Motor neuron (in vitro differentiated cells): ENCODE results near the gene UBE3C. TPM values are rescaled to one million over a fixed set of nuclear protein-coding genes. Genes with fewer than 3 reads are reported as not detected.

Source experiments
- ATAC-seq, 8 experiments: fragments of 200-7000 bp; cut with Tn5 transposase; replicated peaks in 6 of 8; 2 replicates each; pipeline ENCODE4 v1.8.0; 2021; ENCODE audit warnings: mild to moderate bottlenecking in 8 of 8, moderate library complexity in 8 of 8
- H3K27ac ChIP-seq, 2 donors: fragments of 250-450 bp; sonication (Bioruptor Pico); 2 replicates each; pipeline ENCODE4 v1.9.0; 2021; ENCODE audit warnings: antibody characterized with exemption in 2 of 2, mild to moderate bottlenecking in 2 of 2, moderate library complexity in 1 of 2
- H3K4me1 ChIP-seq, 2 donors: fragments of 250-450 bp; sonication (Bioruptor Pico); replicated peaks in 1 of 2; 2 replicates each; pipeline ENCODE4 v1.6.1; 2021; ENCODE audit warnings: antibody characterized with exemption in 2 of 2, mild to moderate bottlenecking in 2 of 2, moderate library complexity in 1 of 2
- H3K4me3 ChIP-seq, 5 donors: fragments of 250-450 bp; sonication (Bioruptor Pico); 2 replicates each; pipeline ENCODE4 v1.9.0; 2021; ENCODE audit warnings: antibody characterized with exemption in 5 of 5, mild to moderate bottlenecking in 5 of 5, moderate library complexity in 4 of 5
- WGBS, 10 experiments: fragments of 450-650 bp; shearing (Covaris generic); methylation state at CpG; one replicate each; pipeline ENCODE4 v1.0.0; 2022; 5-methylcytosine and 5-hydroxymethylcytosine counted together
- in situ Hi-C, 9 experiments: fragments of 400-800 bp; cut with MboI; loops; one replicate each; pipeline ENCODE4 v1.15.0; 2021; ENCODE audit warnings: low sequenced_read_pairs in 9 of 9, low pct_unique_long_range_greater_than_20kb in 2 of 9; ENCODE audit not compliant: unreplicated experiment in 9 of 9
- total RNA-seq, 8 experiments: library from RNA; unstranded; fragments of 300-600 nt; gene quantifications; 2 replicates each; pipeline versions ENCODE4 v1.2.3 to v1.2.4, GENCODE V29; 2022

The UBE3C gene
- total RNA-seq, 8 experiments from 2014 or later = 21.8 to 111 (median 34.1) TPM

- in situ Hi-C loops = loop anchor here in 3 of 9 experiments (25.0 kb wide), 1 partner anchor 301 kb away; no protein-coding TSS in a partner anchor
- no peak overlapping the region for H3K4me3 ChIP-seq
- 92 to 100% (median 100%) methylated on average over 1 to 4 of the region's 23 CpGs; no CpG with 5 or more reads in 2 of the 10 experiments for WGBS, 10 experiments
- no peaks in the 10 kb centered on the region for H3K4me1 ChIP-seq
- no peak for ATAC-seq
- H3K27ac ChIP-seq = no peak overlapping the region
Measured at GRCh38 chr7:157263156-157263555, 124.4 kb downstream of the UBE3C start.

- ATAC-seq = no peak
- 86 to 100% (median 94%) methylated on average over 1 to 9 of the region's 12 CpGs; no CpG with 5 or more reads in 2 of the 10 experiments for WGBS, 10 experiments
- H3K4me1 ChIP-seq = no peaks in the 10 kb centered on the region
- no peak overlapping the region for H3K4me3 ChIP-seq
- H3K27ac ChIP-seq = no peak overlapping the region
- in situ Hi-C loops = loop anchor here in 3 of 9 experiments (25.0 kb wide), 1 partner anchor 303 kb away; no protein-coding TSS in a partner anchor
Measured at GRCh38 chr7:157265051-157265450, 126.3 kb downstream of the UBE3C start.

GRCh38 chr7:157266272-157266671 is 127.5 kb downstream of the UBE3C start:
- Histone ChIP-seq H3K4me3 (no peak overlapping the region), H3K4me1 (no peaks in the 10 kb centered on the region), H3K27ac (no peak overlapping the region)
- 61 to 100% (median 96%) methylated on average over 1 to 4 of the region's 7 CpGs for whole genome bisulfite sequencing, 10 experiments
- in situ Hi-C loops = loop anchor here in 3 of 9 experiments (25.0 kb wide), 1 partner anchor 304 kb away; no protein-coding TSS in a partner anchor
- no peak for ATAC-seq

- no peaks in the 10 kb centered on the region for H3K4me1 ChIP-seq
- no peak for ATAC-seq
- H3K27ac ChIP-seq = no peak overlapping the region
- in situ Hi-C loops = loop anchor here in 3 of 9 experiments (25.0 kb wide), 1 partner anchor 305 kb away; no protein-coding TSS in a partner anchor
- WGBS, 10 experiments = 87 to 100% (median 97%) methylated on average over 1 to 10 of the region's 13 CpGs; no CpG with 5 or more reads in 1 of the 10 experiments
- no peak overlapping the region for H3K4me3 ChIP-seq
Measured at GRCh38 chr7:157267516-157267915, 128.8 kb downstream of the UBE3C start.

GRCh38 chr7:157267956-157268355 is 129.2 kb downstream of the UBE3C start:
- no peak overlapping the region for H3K4me3 ChIP-seq
- in situ Hi-C loops = loop anchor here in 3 of 9 experiments (25.0 kb wide), 1 partner anchor 306 kb away; no protein-coding TSS in a partner anchor
- ATAC-seq = no peak
- WGBS, 10 experiments = 95 to 100% (median 98%) methylated on average over 3 to 5 of the region's 5 CpGs; no CpG with 5 or more reads in 6 of the 10 experiments
- H3K27ac ChIP-seq = no peak overlapping the region
- H3K4me1 ChIP-seq = no peaks in the 10 kb centered on the region

- in situ Hi-C loops = loop anchor here in 3 of 9 experiments (25.0 kb wide), 1 partner anchor 306 kb away; no protein-coding TSS in a partner anchor
- no peak for ATAC-seq
- Histone ChIP-seq H3K27ac (no peak overlapping the region), H3K4me3 (no peak overlapping the region), H3K4me1 (no peaks in the 10 kb centered on the region)
- 73 to 100% (median 93%) methylated on average over 2 to 10 of the region's 13 CpGs; no CpG with 5 or more reads in 3 of the 10 experiments for WGBS, 10 experiments
Measured at GRCh38 chr7:157268540-157268939, 129.8 kb downstream of the UBE3C start.

- H3K4me1 ChIP-seq = no peaks in the 10 kb centered on the region
- no peak overlapping the region for H3K4me3 ChIP-seq
- H3K27ac ChIP-seq = no peak overlapping the region
- 62 to 100% (median 89%) methylated on average over 6 to 14 of the region's 16 CpGs; no CpG with 5 or more reads in 1 of the 10 experiments for WGBS, 10 experiments
- in situ Hi-C loops = loop anchor here in 3 of 9 experiments (25.0 kb wide), 1 partner anchor 307 kb away; no protein-coding TSS in a partner anchor
- ATAC-seq = no peak
Measured at GRCh38 chr7:157269341-157270059, 130.8 kb downstream of the UBE3C start.

GRCh38 chr7:157270060-157270444 is 131.3 kb downstream of the UBE3C start:
- H3K4me3 ChIP-seq = no peak overlapping the region
- no peak for ATAC-seq
- no peak overlapping the region for H3K27ac ChIP-seq
- no peaks in the 10 kb centered on the region for H3K4me1 ChIP-seq
- in situ Hi-C loops = loop anchor here in 3 of 9 experiments (25.0 kb wide), 1 partner anchor 308 kb away; no protein-coding TSS in a partner anchor
- WGBS, 10 experiments = 50 to 100% (median 100%) methylated on average over 1 to 3 of the region's 3 CpGs; no CpG with 5 or more reads in 5 of the 10 experiments

GRCh38 chr7:157271315-157271990 is 132.7 kb downstream of the UBE3C start:
- Histone ChIP-seq H3K27ac (no peak overlapping the region), H3K4me1 (no peaks in the 10 kb centered on the region), H3K4me3 (no peak overlapping the region)
- no peak for ATAC-seq
- WGBS, 10 experiments = 60 to 100% (median 88%) methylated on average over 1 to 4 of the region's 15 CpGs; no CpG with 5 or more reads in 3 of the 10 experiments
- in situ Hi-C loops = loop anchor here in 3 of 9 experiments (25.0 kb wide), 1 partner anchor 309 kb away; no protein-coding TSS in a partner anchor

GRCh38 chr7:157271991-157272324 is 133.2 kb downstream of the UBE3C start:
- peak in 4 of 8 experiments; percentile 27 to 67 (median 48) for ATAC-seq
- no peak overlapping the region for H3K27ac ChIP-seq
- WGBS, 10 experiments = 27 to 100% (median 90%) methylated on average over 2 to 9 of the region's 9 CpGs; no CpG with 5 or more reads in 5 of the 10 experiments
- H3K4me1 ChIP-seq = no peaks in the 10 kb centered on the region
- no peak overlapping the region for H3K4me3 ChIP-seq
- in situ Hi-C loops = loop anchor here in 3 of 9 experiments (25.0 kb wide), 1 partner anchor 310 kb away; no protein-coding TSS in a partner anchor

- peak in 2 of 8 experiments; percentile 7 to 11 for ATAC-seq
- Histone ChIP-seq H3K27ac (no peak overlapping the region), H3K4me3 (no peak overlapping the region), H3K4me1 (no peaks in the 10 kb centered on the region)
- 58 to 100% (median 79%) methylated on average over 1 to 12 of the region's 24 CpGs; no CpG with 5 or more reads in 2 of the 10 experiments for WGBS, 10 experiments
- in situ Hi-C loops = loop anchor here in 3 of 9 experiments (25.0 kb wide), 1 partner anchor 310 kb away; no protein-coding TSS in a partner anchor
Measured at GRCh38 chr7:157272351-157273207, 133.9 kb downstream of the UBE3C start.
